Activated T-helper 1 cell treated with anti-CD3 and anti-CD28 coated beads, Interleukin-2, amount 50 U/mL, for 16 hours (primary cell): ENCODE results near the gene ANP32A.
"Not testable (repeated sequence)": the region's sequence is repeated elsewhere in the genome, so short reads cannot be mapped to it uniquely, and the experiment has no call there.

ENCODE experiments used
- DNase-seq, 2 donors: peaks; one replicate each; pipeline ENCODE4 v3.0.0-alpha.2; 2020; ENCODE audit warnings: low read depth in 1 of 2, low spot score in 1 of 2

Gene ANP32A

DNA sequence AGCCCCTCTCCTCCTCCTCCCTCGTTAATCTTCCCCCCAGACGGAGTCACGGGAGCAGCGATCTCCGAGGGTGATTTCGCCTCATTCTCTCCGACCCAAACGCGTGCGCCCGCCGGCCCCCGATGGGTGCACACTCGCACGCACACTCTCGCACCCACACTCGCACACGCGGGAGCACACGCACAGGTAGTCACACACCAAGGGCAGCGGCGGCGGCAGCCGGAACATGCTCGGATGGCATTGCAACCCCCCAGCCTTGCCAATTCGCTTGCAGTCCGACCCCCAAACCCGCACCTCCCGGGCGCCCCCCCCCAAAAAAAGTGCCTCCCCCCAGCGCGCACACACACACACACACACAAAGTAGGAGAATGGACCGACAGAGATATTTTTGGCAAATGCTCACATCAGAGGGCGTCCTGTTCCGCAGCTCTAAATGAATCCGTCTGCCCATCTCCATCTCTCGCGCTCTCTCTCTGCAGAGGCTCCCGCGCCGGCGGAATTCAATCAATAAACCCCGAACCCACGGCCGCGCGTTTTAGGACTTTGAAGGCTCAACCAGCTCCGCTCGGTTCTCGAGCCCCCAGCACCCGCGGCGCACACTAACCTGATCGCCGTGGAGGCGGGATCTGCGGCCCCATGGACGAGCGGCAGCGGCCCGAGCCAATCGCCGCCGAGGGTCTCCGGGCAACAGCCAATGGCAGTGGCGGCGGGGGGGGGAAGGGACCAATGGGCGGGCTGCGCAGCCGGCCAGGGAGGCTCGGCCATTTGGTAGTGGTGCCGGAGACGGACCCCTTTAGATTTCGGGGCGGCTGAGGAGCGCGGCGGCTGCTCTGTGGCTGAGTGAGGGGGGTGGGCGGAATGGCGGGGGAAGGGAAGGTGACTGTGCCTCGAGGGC lies at the start of gene ANP32A:
Gene ANP32A (minus strand): TSS at position 601 of the 895 bp plus-strand sequence. CDS start 144 bp downstream, at position 457.
- DNase-seq = peak; percentile 93 to 94

DNA sequence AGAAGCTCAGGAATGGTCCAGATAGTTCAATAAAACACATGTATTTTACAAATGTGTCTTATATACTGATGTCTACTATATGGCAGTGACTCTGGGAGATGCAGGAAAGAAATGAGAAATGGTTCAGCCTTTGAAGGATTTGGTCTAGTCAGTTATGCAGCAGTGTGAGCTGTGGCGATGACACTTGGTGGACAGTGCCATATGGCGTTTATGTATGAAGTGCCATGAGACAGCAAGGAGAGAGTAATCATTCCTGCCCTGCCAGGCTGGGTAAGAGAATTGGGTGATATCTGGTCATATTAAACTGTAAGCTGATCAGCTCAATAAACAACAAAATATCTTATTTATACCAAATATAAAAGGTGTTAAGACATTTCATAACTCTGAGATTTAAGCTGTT lies 47.6 kb upstream of the ANP32A start:
- no peak for DNase-seq

DNA sequence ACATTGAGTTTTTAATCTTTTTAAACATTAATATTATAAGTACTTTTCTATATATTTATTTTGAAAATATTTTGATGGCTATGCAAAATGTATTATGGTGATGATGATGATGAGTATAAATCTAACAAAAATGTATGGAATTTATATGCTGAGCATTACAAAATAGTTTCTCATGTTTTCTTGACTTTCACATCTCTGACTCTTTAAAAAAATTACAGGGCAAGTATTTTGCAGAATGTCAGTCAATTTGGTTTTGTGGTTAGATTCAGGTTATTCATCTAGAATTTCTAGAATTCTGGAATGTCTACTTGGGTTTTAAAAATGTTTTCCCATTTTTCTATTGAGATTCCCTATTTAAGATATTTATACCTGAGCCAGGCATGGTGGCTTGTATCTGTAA lies 41.7 kb upstream of the ANP32A start:
- DNase-seq = no peak

DNA sequence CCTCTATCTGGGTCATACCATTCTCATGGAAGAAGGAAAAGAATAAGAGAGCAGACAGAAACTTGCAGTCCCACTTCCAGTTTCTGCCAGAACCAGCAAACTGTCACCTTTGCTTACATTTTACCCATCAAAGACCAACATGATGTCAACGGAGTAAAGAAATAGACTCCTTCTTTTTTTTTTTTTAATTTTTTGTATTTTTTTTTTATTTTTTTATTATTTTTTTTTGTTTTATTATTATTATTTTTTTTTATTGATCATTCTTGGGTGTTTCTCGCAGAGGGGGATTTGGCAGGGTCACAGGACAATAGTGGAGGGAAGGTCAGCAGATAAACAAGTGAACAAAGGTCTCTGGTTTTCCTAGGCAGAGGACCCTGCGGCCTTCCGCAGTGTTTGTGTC lies 38.0 kb upstream of the ANP32A start:
- DNase-seq = not testable (repeated sequence)

DNA sequence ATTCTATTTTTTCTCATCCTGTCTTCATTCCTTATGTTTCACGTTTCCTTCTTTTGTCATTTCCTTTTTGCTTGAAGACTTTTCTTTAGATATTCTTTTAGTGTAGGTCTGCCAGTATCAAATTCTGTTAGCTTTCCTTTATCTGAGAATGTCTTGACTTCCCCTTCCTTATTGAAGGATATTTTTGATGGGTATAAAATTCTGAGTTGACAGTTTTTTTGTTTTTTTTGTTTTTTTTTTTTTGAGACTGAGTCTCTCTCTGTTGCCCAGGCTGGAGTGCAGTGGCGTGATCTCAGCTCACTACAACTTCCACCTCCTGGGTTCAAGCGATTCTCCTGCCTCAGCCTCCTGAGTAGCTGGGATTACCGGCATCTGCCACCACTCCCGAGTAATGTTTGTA lies 36.7 kb upstream of the ANP32A start:
- DNase-seq = not testable (repeated sequence)

DNA sequence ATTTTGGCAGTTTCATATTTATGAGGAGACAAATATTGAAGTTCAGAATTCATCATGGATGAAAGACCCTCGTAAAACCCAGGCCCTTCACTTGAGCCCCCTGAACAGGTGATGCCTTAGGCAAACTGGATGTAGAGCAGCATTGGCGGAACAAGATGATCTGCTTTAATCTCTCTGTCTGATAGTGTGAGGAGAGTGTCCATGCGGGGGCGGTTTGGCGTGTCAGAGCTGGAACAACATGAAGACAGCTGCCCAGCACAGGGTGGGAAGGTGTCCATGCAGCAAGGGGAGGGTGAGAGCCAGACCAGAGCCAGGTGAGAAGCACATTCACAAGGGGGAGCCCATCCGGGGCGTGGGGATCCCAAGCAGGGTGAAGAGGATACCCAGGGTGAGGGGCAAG lies 31.8 kb upstream of the ANP32A start:
- no peak for DNase-seq

DNA sequence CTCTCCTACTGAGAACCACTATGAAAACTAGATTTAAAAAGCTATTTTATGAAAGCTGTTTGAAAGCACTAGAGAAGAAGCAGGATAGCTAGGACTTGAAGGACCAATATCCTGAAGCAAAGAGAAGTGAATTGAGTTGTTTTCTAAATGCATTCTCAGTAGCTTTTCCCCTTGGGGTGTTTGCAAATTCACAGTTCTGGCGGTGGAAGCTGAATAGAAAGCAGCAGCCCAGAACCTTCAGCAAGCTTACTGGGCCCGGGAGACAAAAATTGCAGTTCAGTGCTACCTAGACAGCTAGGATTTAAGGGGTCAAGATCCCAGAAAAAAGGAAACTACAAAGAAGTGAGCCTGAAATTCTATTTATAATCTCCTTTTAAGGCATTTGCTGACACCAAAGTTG lies 31.3 kb upstream of the ANP32A start:
- no peak for DNase-seq

DNA sequence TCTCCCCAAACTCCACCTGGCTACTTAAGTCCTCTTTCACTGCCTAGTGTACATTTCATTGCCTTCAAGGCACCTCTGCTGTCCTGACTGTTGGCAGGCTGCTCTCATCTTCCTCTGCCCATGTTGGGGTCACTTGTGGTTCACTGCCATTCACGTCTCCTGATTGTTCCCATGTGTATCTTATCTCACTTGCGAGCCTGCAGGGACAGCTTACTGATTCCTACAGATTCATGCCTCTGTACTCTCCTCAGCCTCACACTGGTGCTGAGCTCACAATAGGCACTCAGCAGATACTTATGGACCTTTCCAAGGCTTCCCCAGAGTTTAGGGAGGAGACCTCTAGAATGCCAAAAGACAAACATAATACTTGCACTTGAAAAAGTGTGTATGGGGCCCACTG lies 28.8 kb upstream of the ANP32A start:
- no peak for DNase-seq

DNA sequence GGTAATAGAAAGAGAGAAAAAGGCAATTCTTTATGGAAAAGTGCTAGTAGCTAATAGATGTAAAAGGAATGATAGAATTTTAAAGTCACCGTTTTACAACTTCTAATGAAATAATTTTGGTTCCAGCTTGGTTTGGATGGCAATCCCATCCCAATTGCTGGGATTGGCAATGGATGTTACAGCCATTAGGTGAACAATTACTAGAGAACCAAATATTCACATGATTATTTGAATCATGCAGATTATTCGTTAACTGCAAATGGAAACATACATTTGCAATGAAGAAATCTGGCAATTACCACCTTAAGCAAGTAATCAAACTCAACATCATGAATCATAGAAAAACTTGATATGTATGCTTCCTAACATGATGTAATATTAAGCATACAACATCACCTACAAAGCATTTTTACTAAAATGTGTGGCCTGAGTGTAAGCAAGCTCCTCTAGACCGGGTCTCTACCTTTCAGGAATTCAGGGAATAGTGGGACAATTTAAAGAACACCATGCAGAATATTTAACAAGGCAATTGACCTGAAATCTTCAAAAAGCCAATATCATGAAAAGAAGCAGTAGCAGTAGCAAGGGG lies 26.2 kb upstream of the ANP32A start:
- no peak for DNase-seq

DNA sequence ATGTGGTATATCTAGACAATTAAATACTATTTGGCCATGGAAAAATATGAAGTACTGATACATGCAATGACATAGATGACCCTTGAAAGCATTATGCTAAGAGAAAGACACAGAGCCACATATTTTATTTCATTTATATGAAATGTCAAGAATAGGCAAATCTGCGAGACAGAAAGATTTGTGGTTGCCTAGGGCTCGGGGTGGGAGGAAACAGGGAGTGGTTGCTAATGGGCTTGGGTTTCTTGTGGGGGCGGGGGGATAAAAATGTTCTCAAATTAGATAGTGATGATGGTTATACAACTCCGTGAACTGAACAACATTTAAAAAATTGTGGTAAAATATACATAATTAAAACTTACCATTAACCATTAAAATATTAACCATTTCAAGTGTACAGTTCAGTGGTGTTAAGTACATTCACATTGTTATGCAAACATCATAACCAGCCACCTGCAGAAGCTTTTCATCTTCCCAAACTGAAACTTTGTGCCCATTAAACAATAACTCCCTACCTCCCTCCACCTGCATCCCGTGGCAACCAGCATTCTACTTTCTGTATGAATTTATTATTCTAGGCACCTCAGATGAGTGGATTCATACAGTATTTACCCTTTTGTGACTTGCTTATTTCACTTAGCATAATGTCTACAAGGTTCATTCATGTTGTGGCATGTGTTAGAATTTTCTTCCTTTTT lies 24.3 kb upstream of the ANP32A start:
- DNase-seq = no peak

DNA sequence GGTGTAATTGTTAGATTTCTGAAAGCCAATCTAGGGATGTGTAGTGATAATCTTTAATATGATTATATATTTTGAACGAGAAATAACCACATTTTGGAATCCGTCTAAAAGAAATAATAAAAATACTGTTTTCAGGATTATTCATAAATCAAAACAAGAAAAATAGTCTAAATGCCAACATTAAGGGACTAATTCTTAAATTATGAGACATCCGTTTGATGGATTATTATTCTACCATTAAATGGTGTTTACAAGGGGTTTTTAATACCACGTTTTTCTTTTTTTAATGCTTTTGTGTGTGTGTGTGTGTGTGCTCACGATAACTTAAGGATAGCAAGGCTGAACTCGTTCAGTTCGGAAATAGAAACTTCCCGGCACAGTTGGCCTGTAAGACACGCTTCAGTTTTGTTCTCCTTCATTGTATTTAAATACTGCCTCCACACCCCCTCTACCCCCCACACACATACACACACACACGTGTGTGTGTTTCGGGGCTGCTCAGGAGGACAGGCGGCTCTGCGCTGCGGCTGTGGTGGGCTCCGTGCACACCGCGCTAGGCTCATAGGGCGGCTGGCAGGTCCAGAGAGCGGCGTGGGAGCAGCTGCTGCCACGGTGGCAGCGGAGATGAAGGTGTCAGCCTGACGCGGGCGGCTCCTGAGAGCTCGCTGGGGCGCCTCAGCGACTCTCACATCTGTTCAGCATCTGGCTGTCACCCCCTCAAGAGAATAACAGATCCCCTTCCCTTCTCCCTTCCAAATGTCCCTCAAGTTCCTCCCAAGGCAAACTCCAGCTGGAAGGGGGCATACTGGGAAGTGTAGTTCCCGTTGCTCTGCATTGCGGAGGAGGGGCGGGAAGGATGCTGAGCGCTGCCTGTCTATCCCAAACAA lies 23.0 kb upstream of the ANP32A start:
- DNase-seq = no peak

DNA sequence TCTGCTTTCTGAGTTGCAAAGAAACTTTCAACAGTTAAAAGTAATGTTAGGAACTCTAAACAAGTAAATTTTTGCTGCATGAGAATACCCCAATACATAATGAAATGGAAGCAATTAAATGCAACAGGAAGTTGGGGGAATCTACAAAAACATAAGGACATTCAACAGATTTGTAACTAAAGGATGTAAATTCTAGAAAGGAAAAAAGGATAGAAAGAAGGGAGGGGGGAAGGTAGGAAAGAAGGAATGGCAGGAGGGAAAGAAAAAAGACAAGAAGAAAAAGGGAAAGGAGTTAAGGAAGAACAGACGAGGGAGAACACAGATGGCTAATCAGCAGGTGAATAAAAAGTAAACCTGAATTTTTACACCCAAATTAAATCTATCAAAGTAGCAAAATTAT lies 22.3 kb upstream of the ANP32A start:
- DNase-seq = no peak

DNA sequence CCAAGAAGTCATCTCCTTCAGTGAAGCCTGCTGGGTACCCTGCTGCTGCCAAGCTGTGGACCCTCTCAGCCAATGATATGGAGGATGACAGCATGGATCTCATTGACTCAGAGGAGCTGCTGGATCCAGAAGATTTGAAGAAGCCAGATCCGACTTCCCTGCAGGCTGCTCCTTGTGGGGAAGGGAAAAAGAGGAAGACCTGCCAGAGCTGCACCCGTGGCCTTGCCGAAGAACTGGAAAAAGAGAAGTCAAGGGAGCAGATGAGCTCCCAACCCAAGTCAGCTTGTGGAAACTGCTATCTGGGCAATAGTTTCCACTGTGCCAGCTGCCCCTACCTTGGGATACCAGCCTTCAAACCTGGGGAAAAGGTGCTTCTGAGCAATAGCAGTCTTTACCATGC lies 13.7 kb upstream of the ANP32A start:
- no peak for DNase-seq

DNA sequence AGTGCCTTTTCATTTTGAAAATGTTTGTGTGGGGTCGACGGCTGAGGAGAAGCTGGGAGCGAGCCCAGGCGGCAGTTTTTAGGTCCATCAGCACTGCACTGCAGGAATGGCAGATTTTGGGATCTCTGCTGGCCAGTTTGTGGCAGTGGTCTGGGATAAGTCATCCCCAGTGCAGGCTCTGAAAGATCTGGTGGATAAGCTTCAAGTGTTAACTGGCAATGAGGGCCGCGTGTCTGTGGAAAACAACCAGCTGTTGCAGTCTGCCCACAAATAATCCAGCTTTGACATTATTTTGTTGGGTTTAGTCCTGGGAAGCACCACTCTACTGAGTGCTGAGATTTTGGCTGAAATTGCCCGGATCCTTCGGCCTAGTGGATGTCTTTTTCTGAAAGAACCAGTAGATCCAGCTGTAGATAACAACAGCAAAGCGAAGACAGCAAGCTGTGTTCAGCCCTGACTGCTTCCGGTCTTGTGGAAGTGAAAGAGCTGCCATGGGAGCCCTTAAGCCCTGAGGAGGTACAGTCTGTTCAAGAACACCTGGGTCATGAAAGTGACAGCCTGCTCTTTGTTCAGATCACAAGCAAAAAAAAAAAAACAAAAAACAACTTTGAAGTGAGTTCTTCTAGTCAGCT lies 13.1 kb upstream of the ANP32A start:
- DNase-seq = no peak

DNA sequence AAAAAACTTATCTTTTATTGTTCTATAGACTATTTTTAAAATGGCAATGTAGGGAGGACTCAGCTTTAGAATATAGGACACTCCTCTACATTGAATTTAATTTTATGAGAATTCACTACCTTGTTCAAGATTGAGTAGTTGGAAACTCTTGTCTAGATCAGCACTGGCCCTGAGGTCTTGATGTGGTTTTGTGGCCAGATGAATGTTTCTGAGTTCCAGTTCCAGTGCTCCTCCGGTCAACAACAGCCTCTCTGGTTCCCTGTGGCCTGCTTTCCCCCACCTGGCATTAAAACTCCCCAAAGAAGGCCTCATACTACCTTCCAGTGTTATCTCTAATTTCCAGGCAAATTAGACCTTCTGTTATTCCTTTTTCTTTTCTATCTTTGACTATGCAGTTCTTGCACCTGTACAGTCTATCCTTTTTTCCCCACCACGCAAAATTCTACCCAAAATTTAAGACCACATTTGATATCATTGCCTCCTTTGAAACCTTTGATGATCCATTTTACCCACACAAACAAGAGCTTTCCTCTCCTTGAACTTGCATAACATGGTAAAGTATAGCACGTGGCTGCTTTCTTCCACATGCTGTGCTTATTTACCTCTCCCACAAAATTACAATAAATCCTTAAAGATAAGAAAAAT lies 9.6 kb upstream of the ANP32A start:
- DNase-seq = no peak

DNA sequence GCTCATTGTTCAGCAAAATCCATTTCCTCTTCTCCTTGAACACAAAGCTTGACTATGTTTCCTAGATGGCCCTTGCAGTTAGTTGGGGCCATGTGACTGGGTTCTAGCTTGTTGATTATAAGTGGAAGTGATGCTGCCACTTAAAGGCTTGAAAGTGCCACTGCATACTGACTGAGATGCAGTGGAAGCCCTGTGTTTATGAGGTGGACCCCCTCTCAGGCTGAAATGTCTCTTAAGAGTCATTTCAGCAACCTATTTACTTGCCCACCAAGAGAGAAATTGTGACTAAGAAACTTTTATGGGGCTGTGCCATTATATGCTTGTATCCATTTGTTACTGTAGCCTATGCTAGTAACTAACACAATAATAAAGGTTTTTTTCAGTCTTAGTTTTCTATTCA lies 8.4 kb upstream of the ANP32A start:
- DNase-seq = no peak

DNA sequence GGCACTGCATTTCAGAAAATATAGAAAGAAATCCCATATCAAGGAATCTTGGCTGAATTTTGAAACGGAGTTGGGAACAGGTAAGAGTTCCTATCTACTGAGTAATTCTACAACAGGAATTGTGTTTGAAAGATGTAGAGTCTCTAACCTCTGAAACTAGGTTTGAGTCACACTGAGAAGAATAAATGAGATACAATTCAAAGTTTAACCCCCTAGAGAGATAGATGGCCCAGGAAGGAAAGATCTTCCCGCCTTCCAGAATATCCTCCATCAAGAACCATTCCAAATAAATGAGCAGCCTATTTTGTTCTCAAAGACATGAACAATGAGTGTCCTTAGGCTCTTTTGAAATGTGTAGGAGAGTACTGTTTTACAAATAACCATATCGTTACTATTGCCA lies 2.9 kb upstream of the ANP32A start:
- no peak for DNase-seq

DNA sequence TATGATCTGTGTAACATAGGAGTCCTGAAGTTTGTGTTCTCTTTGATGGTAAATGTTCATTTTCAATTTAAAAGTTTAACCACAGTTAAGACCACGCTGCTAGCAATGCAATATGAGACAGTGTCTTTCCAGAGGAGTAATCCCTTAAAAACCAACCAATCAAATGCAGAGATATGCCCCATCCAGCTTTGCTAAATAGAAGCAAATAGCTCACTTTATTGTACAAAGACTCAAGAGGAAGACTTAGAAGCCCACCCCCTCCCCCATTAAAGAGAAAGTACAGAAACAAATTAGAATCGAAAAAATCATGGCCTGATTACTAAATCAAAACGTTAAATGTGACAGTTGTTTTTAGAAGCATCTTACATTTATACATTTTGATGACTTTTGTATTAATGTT lies 2.1 kb upstream of the ANP32A start:
- DNase-seq = no peak

DNA sequence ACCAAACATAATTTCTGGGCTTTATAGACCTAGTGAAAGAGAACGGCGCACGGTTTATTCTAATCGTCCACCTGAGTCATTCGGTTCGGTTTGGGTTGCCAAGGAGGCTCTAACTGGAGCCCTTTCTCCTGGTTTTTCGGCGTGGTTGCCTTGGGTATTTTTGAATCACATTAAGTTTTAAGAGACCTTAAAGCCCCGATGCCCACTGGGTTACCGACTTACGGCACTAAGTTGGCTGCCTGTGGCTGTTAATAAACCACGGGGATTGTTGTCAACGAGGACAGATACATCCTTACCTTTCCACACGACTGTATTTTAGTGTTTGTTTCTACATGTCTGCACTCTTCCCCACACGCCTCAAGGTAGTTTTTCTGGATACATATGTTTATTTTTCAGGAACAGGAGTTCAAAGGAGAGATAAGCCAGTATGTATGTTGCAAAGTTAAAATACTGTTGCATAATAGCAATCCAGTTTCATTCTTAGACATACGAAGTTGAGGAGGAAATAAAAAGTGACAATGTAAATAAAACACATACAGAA lies 1.2 kb upstream of the ANP32A start:
- no peak for DNase-seq
